GM21367 (cell line): ENCODE measurements around the gene DNAJC4.

ENCODE experiments used
- ATAC-seq: cut with Tn5 transposase; IDR thresholded peaks from one replicate; pipeline ENCODE4 v1.9.1; 2021; ENCODE audit not compliant: unreplicated experiment

Gene DNAJC4

GRCh38 chr11:64230171-64230984 lies at the start of gene DNAJC4:
DNAJC4 (plus strand) TSS chr11:64230548; CDS start chr11:64230855, 307 bp downstream.
- ATAC-seq = peak; percentile 35

GRCh38 chr11:64180891-64181290 lies 49.5 kb upstream of the DNAJC4 start:
- ATAC-seq = no peak

GRCh38 chr11:64181506-64182411 lies 48.6 kb upstream of the DNAJC4 start:
- ATAC-seq = no peak

GRCh38 chr11:64183890-64184289 lies 46.5 kb upstream of the DNAJC4 start:
- no peak for ATAC-seq

GRCh38 chr11:64185175-64185692 lies 45.1 kb upstream of the DNAJC4 start:
- ATAC-seq = peak; percentile 7

GRCh38 chr11:64185693-64186491 lies 44.5 kb upstream of the DNAJC4 start, which contains the start of gene STIP1:
STIP1 (plus strand) TSS chr11:64186171; CDS start chr11:64186262, 91 bp downstream.
- ATAC-seq = peak; percentile 82

- ATAC-seq = peak; percentile 4
Observed at GRCh38 chr11:64186492-64187165, 43.7 kb upstream of the DNAJC4 start.

- ATAC-seq = no peak
Observed at GRCh38 chr11:64192434-64192833, 37.9 kb upstream of the DNAJC4 start.

- no peak for ATAC-seq
Observed at GRCh38 chr11:64196626-64197025, 33.7 kb upstream of the DNAJC4 start.

- no peak for ATAC-seq
Observed at GRCh38 chr11:64198511-64198910, 31.8 kb upstream of the DNAJC4 start.

GRCh38 chr11:64201543-64201942 lies 28.8 kb upstream of the DNAJC4 start:
- ATAC-seq = no peak

- ATAC-seq = no peak
Observed at GRCh38 chr11:64202992-64203391, 27.4 kb upstream of the DNAJC4 start.

- ATAC-seq = no peak
Observed at GRCh38 chr11:64203421-64204079, 26.8 kb upstream of the DNAJC4 start.

- ATAC-seq = no peak
Observed at GRCh38 chr11:64204080-64204440, 26.3 kb upstream of the DNAJC4 start.

- no peak for ATAC-seq
Observed at GRCh38 chr11:64204464-64204989, 25.8 kb upstream of the DNAJC4 start.

- ATAC-seq = peak; percentile 11
Observed at GRCh38 chr11:64206457-64207255, 23.7 kb upstream of the DNAJC4 start, which contains the start of gene FERMT3. FERMT3 (plus strand) TSS chr11:64206721; CDS start chr11:64207365, 644 bp downstream.

- peak; percentile 41 for ATAC-seq
Observed at GRCh38 chr11:64207256-64208085, 22.9 kb upstream of the DNAJC4 start.
